Type B pancreatic cell (in vitro differentiated cells): ENCODE results near the gene BCAS3. TPM values are rescaled to one million over a fixed set of nuclear protein-coding genes. Genes with fewer than 3 reads are reported as not detected.
"Not testable (repeated sequence)": the region's sequence is repeated elsewhere in the genome, so short reads cannot be mapped to it uniquely, and the experiment has no call there.

Experiments
- DNase-seq: peaks from one replicate; pipeline ENCODE4 v3.0.0; 2021; ENCODE audit warnings: mixed read lengths; ENCODE audit not compliant: unreplicated experiment; ENCODE audit errors: extremely low spot score
- H3K27ac Mint-ChIP-seq: 2 replicates; pipeline ENCODE4 v1.8.0; 2021; ENCODE audit warnings: mild to moderate bottlenecking, mixed read lengths
- H3K27me3 Mint-ChIP-seq: 2 replicates; pipeline ENCODE4 v1.8.0; 2021; ENCODE audit warnings: mixed read lengths
- H3K36me3 Mint-ChIP-seq: 2 replicates; pipeline ENCODE4 v1.8.0; 2021; ENCODE audit warnings: mixed read lengths
- H3K4me1 Mint-ChIP-seq: one replicate; pipeline ENCODE4 v1.8.0; 2021; ENCODE audit warnings: mixed read lengths; ENCODE audit not compliant: unreplicated experiment
- H3K4me3 Mint-ChIP-seq: 2 replicates; pipeline ENCODE4 v1.8.0; 2021; ENCODE audit warnings: mild to moderate bottlenecking, mixed read lengths
- H3K9me3 Mint-ChIP-seq: 2 replicates; pipeline ENCODE4 v1.8.0; 2021; ENCODE audit warnings: mixed read lengths
- CTCF ChIP-seq: fragments of 200-600 bp; sonication (generic); conservative IDR thresholded peaks from 2 replicates; pipeline ENCODE4 v1.5.0; 2021; ENCODE audit warnings: antibody characterized with exemption, mild to moderate bottlenecking
- total RNA-seq: library from RNA; stranded (reverse); gene quantifications from 2 replicates; pipeline ENCODE4 v1.2.1, GENCODE V29; 2021; ENCODE audit warnings: low replicate concordance

Gene BCAS3
- total RNA-seq, 1 donor from 2014 or later = 23.0 TPM

- no peak for DNase-seq
- H3K4me1 Mint-ChIP-seq = peaks cover 30% of the 10 kb centered on the region
- no peak overlapping the region for H3K4me3 Mint-ChIP-seq
- no peak for TF ChIP-seq CTCF
- H3K9me3 Mint-ChIP-seq = peaks cover 5% of the 10 kb centered on the region
- peaks cover 5% of the 10 kb centered on the region for H3K36me3 Mint-ChIP-seq
- H3K27ac Mint-ChIP-seq = no peak overlapping the region
- H3K27me3 Mint-ChIP-seq = no peaks in the 10 kb centered on the region
Observed at GRCh38 chr17:61239953-61240352, 562.3 kb downstream of the BCAS3 start.

- peaks cover 20% of the 10 kb centered on the region for H3K4me1 Mint-ChIP-seq
- DNase-seq = no peak
- H3K36me3 Mint-ChIP-seq = peaks cover 5% of the 10 kb centered on the region
- TF ChIP-seq CTCF = no peak
- H3K4me3 Mint-ChIP-seq = no peak overlapping the region
- H3K27me3 Mint-ChIP-seq = no peaks in the 10 kb centered on the region
- H3K9me3 Mint-ChIP-seq = peaks cover 5% of the 10 kb centered on the region
- H3K27ac Mint-ChIP-seq = no peak overlapping the region
Observed at GRCh38 chr17:61240851-61241468, 563.3 kb downstream of the BCAS3 start.

- not testable (repeated sequence) for H3K9me3 Mint-ChIP-seq, H3K4me3 Mint-ChIP-seq, DNase-seq, H3K27me3 Mint-ChIP-seq, H3K36me3 Mint-ChIP-seq, H3K27ac Mint-ChIP-seq
- peaks cover 12% of the 10 kb centered on the region for H3K4me1 Mint-ChIP-seq
Observed at GRCh38 chr17:61244988-61245387, 567.3 kb downstream of the BCAS3 start.

DNA sequence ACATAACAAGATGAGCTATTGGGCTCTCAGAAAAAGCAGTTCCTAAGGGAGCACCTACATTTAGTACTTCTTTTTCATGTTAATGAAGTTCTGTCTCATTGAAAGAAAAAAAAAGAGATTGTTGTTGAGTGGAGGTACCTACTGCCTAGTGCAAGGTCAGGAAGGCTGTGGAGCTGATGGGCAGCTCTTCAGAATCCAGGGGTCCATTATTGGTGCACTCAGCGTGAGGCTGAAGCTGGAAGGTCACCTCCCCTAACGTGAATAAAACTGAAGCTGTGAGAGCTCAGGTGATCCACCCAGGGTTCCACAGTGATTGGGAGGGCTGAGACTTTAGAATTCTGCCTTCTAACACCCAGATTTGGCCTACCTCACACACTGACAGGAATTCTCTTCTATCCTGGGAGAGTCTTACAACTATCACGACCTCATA lies 568.1 kb downstream of the BCAS3 start:
- TF ChIP-seq CTCF = no peak
- no peak for DNase-seq
- Mint-ChIP-seq H3K27ac (no peak overlapping the region), H3K4me3 (no peak overlapping the region), H3K9me3 (no peaks in the 10 kb centered on the region), H3K4me1 (peaks cover 19% of the 10 kb centered on the region), H3K36me3 (no peaks in the 10 kb centered on the region), H3K27me3 (no peaks in the 10 kb centered on the region)

GRCh38 chr17:61247439-61247838 lies 569.8 kb downstream of the BCAS3 start:
- H3K9me3 Mint-ChIP-seq = no peaks in the 10 kb centered on the region
- no peak for TF ChIP-seq CTCF
- no peak overlapping the region for H3K4me3 Mint-ChIP-seq
- H3K27ac Mint-ChIP-seq = no peak overlapping the region
- H3K36me3 Mint-ChIP-seq = no peaks in the 10 kb centered on the region
- DNase-seq = no peak
- H3K27me3 Mint-ChIP-seq = no peaks in the 10 kb centered on the region
- H3K4me1 Mint-ChIP-seq = peaks cover 31% of the 10 kb centered on the region

- no peak for TF ChIP-seq CTCF
- Mint-ChIP-seq H3K36me3 (no peaks in the 10 kb centered on the region), H3K27me3 (no peaks in the 10 kb centered on the region), H3K9me3 (no peaks in the 10 kb centered on the region), H3K27ac (no peak overlapping the region), H3K4me3 (no peak overlapping the region), H3K4me1 (peaks cover 33% of the 10 kb centered on the region)
- no peak for DNase-seq
Observed at GRCh38 chr17:61248399-61248798, 570.7 kb downstream of the BCAS3 start.
